Aorta (tissue), 5 donors: ENCODE measurements around the gene MYBPC3. TPM values are rescaled to one million over a fixed set of nuclear protein-coding genes. Genes with fewer than 3 reads are reported as not detected.

ENCODE experiments used
- ATAC-seq: fragments of 200-7000 bp; cut with Tn5 transposase; one replicate; pipeline ENCODE4 v1.9.1; 2022; ENCODE audit warnings: moderate library complexity; ENCODE audit not compliant: low FRiP score
- DNase-seq, 2 donors: peaks; one replicate each; pipeline ENCODE4 v3.0.0-alpha.2; 2020
- H3K27ac ChIP-seq, 2 donors: one replicate each; pipeline ENCODE4 v1.5.1; 2013; ENCODE audit warnings: low read length in 2 of 2, mild to moderate bottlenecking in 2 of 2, moderate library complexity in 2 of 2, control low read depth in 1 of 2, inconsistent platforms in 1 of 2, low read depth in 1 of 2
- H3K27me3 ChIP-seq, 2 donors: one replicate each; pipeline ENCODE4 v1.6.1; 2013; ENCODE audit warnings: control low read depth in 1 of 2, low read length in 1 of 2, mild to moderate bottlenecking in 1 of 2, moderate library complexity in 1 of 2; ENCODE audit not compliant: insufficient read depth in 2 of 2, control insufficient read depth in 1 of 2
- H3K36me3 ChIP-seq, 2 donors: one replicate each; pipeline ENCODE4 v1.6.1; 2013; ENCODE audit warnings: control low read depth in 1 of 2, low read length in 1 of 2, mild to moderate bottlenecking in 1 of 2; ENCODE audit not compliant: insufficient read depth in 2 of 2, control insufficient read depth in 1 of 2
- H3K4me1 ChIP-seq, 2 donors: one replicate each; pipeline ENCODE4 v1.6.1; 2013; ENCODE audit warnings: low read length in 2 of 2, control low read depth in 1 of 2, mild to moderate bottlenecking in 1 of 2, moderate library complexity in 1 of 2; ENCODE audit not compliant: insufficient read depth in 2 of 2, control insufficient read depth in 1 of 2
- H3K4me3 ChIP-seq, 2 donors: one replicate each; pipeline ENCODE4 v1.5.1; 2013; ENCODE audit warnings: low read length in 2 of 2, control low read depth in 1 of 2, mild to moderate bottlenecking in 1 of 2
- H3K9me3 ChIP-seq: one replicate; pipeline ENCODE4 v1.6.1; 2013; ENCODE audit warnings: mild to moderate bottlenecking, low read length; ENCODE audit not compliant: control insufficient read depth
- WGBS, 2 donors: extraction: QIAGEN DNeasy Blood & Tissue Kit; methylation state at CpG; one replicate each; pipeline ENCODE4 v1.1.7; 2013; 5-methylcytosine and 5-hydroxymethylcytosine counted together
- intact Hi-C, 2 donors: fragments of 100-400 bp; cut with DNase I; formaldehyde crosslinking; loops; one replicate each; pipeline versions ENCODE4 v1.14.2 to v1.15.0; 2022
- microRNA-seq, 2 donors: library from miRNA; unstranded; fragments of <30 nt; microRNA quantifications; one replicate each; pipeline ENCODE4 v1.2.0, GENCODE V29; 2020
- polyA plus RNA-seq, 2 donors: library from polyadenylated mRNA; stranded (reverse); fragments of 200-250 nt; gene quantifications; one replicate each; pipeline ENCODE4 v1.2.3, GENCODE V29; 2013
- total RNA-seq, 2 donors: library from RNA; stranded (reverse); fragmentation: NEBNext Ultra II Directional; extraction: Animal tissue kit (Norgen Biotek cat#: 25700); gene quantifications; one replicate each; pipeline ENCODE4 v1.2.1, GENCODE V29; 2021
- donor health status: healthy with polysubstance abuse.
- donor health status: Bipolar disorder and iron deficiency.
- donor health status: DM: no; HTN: no; CAD: no.
- donor health status: DM: no; HTN: no; CAD: no.
- donor health status: DM: yes; HTN: yes; CAD: no.

Gene MYBPC3
- total and polyA plus RNA-seq, 4 donors: 0.03 to 1.9 (median 0.29) TPM

DNA sequence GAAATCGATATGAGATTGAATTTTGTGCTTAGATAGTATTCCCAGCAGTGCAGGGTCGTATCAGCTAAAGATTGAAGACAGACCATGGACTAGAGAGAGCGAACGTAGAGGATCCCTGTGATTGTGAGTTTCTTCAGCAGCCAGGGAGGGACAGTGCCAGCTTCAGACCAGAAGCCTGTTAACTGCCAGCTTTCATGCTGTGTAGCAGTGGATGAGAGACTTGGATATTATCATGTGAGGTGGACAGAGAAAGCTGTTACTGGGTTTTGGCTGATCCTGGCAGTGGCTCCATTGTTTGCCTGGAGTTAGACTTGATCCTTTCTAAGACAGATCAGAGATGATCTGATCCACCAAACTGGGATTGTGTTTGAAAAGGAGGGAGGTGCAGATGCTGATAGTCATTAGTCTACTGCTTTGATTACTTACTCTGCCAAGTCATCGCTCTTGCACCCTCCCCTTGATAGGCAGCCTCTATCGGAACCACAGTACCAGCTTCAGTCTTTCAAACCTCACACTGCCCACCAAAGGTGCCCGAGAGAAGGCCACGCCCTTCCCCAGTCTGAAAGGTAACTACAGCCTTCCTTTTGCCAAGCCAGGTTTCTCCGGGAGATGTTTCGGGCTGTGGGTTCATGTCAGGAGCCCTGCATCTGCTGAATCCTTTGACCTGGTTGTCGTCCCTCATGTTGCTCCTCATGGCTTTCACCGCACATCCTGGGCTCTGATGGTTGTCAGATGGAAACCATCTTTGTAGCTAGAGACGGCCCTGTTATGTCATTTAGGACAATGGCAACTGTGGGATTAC is 66.3 kb downstream of the MYBPC3 start:
- intact Hi-C loops: no loop called here
- WGBS, 2 donors: 92 to 93% methylated on average over 13 of the region's 13 CpGs
- H3K4me3 ChIP-seq: no peak overlapping the region
- no peaks in the 10 kb centered on the region for H3K27me3 ChIP-seq
- H3K36me3 ChIP-seq: peaks cover 10 to 33% of the 10 kb centered on the region in 2 donors
- no peaks in the 10 kb centered on the region for H3K9me3 ChIP-seq
- no peak overlapping the region for H3K27ac ChIP-seq
- DNase-seq (no peak), ATAC-seq (no peak)
- no peaks in the 10 kb centered on the region for H3K4me1 ChIP-seq

DNA sequence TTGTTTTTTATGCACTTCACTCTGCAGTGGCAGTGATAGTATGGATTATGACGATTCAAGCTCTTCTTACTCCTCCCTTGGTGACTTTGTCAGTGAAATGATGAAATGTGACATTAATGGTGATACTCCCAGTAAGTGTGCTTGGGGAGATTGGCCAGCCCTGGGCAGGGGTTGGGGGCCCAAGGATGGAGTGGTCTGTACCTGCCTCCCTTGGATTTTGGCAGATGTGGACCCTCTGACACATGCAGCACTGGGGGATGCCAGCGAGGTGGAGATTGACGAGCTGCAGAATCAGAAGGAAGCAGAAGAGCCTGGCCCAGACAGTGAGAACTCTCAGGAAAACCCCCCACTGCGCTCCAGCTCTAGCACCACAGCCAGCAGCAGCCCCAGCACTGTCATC is 68.4 kb downstream of the MYBPC3 start:
- no peak for DNase-seq
- H3K4me3 ChIP-seq: no peak overlapping the region
- no peak for ATAC-seq
- intact Hi-C loops: no loop called here
- no peaks in the 10 kb centered on the region for H3K4me1 ChIP-seq
- H3K9me3 ChIP-seq: no peaks in the 10 kb centered on the region
- 91 to 92% methylated on average over 4 of the region's 4 CpGs for WGBS, 2 donors
- no peaks in the 10 kb centered on the region for H3K27me3 ChIP-seq
- H3K27ac ChIP-seq: no peak overlapping the region
- peaks cover 8 to 30% of the 10 kb centered on the region in 2 donors for H3K36me3 ChIP-seq

DNA sequence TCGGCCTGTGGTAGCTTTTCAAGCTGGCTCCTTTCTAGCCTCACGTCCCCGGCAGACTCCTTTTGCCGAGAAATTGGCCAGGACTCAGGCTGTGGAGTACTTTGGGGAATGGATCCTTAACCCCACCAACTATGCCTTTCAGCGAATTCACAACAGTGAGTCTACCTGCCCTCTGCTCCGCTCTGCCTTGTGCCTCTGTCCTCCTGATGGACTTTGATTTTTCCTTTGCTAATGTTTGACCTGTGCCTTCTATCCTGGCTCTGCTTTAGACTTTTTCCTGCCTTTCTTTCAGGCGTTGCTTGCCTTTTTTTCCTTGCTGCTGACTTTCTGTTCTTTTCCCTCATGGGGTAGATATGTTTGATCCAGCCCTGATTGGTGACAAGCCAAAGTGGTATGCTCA is 70.0 kb downstream of the MYBPC3 start:
- H3K36me3 ChIP-seq: peaks cover 11 to 33% of the 10 kb centered on the region in 2 donors
- intact Hi-C loops: no loop called here
- H3K9me3 ChIP-seq: no peaks in the 10 kb centered on the region
- DNase-seq (no peak), ATAC-seq (no peak)
- H3K27ac ChIP-seq: no peak overlapping the region
- 95 to 97% methylated on average over 7 of the region's 7 CpGs for WGBS, 2 donors
- no peaks in the 10 kb centered on the region for H3K27me3 ChIP-seq
- H3K4me1 ChIP-seq: no peaks in the 10 kb centered on the region
- H3K4me3 ChIP-seq: no peak overlapping the region

Small RNAs within 50 kb of the gene (microRNA-seq; reads per million reads assigned to microRNA genes)
- gene MIR4487: 0 reads per million in 2 donors

Other genes with a start within 250 kb of the MYBPC3 start
- gene ARFGAP2, start 175.8 kb downstream of the MYBPC3 start, total RNA-seq: 10 to 100 TPM; 65.8 to 68.2 TPM
- gene ARFGAP2, start 175.8 kb downstream of the MYBPC3 start, polyA plus RNA-seq: 10 to 100 TPM; 38.4 to 94.1 TPM
- 10 to 100 TPM; 24.6 to 36.2 TPM for gene PACSIN3, start 166.3 kb downstream of the MYBPC3 start, total RNA-seq
- 10 to 100 TPM; 22.0 to 37.1 TPM for gene PACSIN3, start 166.3 kb downstream of the MYBPC3 start, polyA plus RNA-seq
- gene DDB2, start 137.7 kb downstream of the MYBPC3 start, total RNA-seq: 10 to 100 TPM; 54.8 to 60.6 TPM
- 100 to 1,000 TPM in 1 of 2 donors, 10 to 100 TPM in 1; 32.9 to 117 TPM for gene DDB2, start 137.7 kb downstream of the MYBPC3 start, polyA plus RNA-seq
- gene ACP2, start 103.9 kb downstream of the MYBPC3 start, total RNA-seq: 10 to 100 TPM; 20.6 to 27.8 TPM
- 10 to 100 TPM; 18.0 to 19.9 TPM for gene ACP2, start 103.9 kb downstream of the MYBPC3 start, polyA plus RNA-seq
- 10 to 100 TPM; 14.9 to 46.2 TPM for gene NR1H3, start 94.7 kb downstream of the MYBPC3 start, total RNA-seq
- gene NR1H3, start 94.7 kb downstream of the MYBPC3 start, polyA plus RNA-seq: 100 to 1,000 TPM in 1 of 2 donors, 10 to 100 TPM in 1; 51.8 to 123 TPM
- 10 to 100 TPM; 34.9 to 58.0 TPM for gene MADD, start 82.6 kb downstream of the MYBPC3 start, total RNA-seq
- 10 to 100 TPM; 13.8 to 28.9 TPM for gene MADD, start 82.6 kb downstream of the MYBPC3 start, polyA plus RNA-seq
- 10 to 100 TPM; 41.0 to 56.0 TPM for gene SPI1, start 25.8 kb upstream of the MYBPC3 start, total RNA-seq
- gene SPI1, start 25.8 kb upstream of the MYBPC3 start, polyA plus RNA-seq: 10 to 100 TPM in 1 of 2 donors, 1 to 10 TPM in 1; 6.3 to 37.8 TPM
- gene SLC39A13, start 55.9 kb upstream of the MYBPC3 start, total RNA-seq: 10 to 100 TPM; 75.1 to 88.9 TPM
- gene SLC39A13, start 55.9 kb upstream of the MYBPC3 start, polyA plus RNA-seq: 100 to 1,000 TPM in 1 of 2 donors, 10 to 100 TPM in 1; 34.7 to 118 TPM
- 100 to 1,000 TPM in 1 of 2 donors, 10 to 100 TPM in 1; 84.2 to 117 TPM for gene PSMC3, start 73.7 kb upstream of the MYBPC3 start, total RNA-seq
- 100 to 1,000 TPM; 181 to 204 TPM for gene PSMC3, start 73.7 kb upstream of the MYBPC3 start, polyA plus RNA-seq
- gene RAPSN, start 96.4 kb upstream of the MYBPC3 start, total RNA-seq: under 1 TPM; 0.66 to 0.71 TPM
- under 1 TPM in 1 of 2 donors, not detected in 1; 0.46 TPM for gene RAPSN, start 96.4 kb upstream of the MYBPC3 start, polyA plus RNA-seq
- 100 to 1,000 TPM in 1 of 2 donors, 10 to 100 TPM in 1; 98.5 to 114 TPM for gene CELF1, start 200.4 kb upstream of the MYBPC3 start, total RNA-seq
- gene CELF1, start 200.4 kb upstream of the MYBPC3 start, polyA plus RNA-seq: 10 to 100 TPM; 11.3 to 17.7 TPM
- 10 to 100 TPM; 25.6 to 26.1 TPM for gene PTPMT1, start 212.9 kb upstream of the MYBPC3 start, total RNA-seq
- 10 to 100 TPM; 45.9 to 51.5 TPM for gene PTPMT1, start 212.9 kb upstream of the MYBPC3 start, polyA plus RNA-seq
- 10 to 100 TPM; 11.1 to 13.5 TPM for gene KBTBD4, start 226.3 kb upstream of the MYBPC3 start, total RNA-seq
- gene KBTBD4, start 226.3 kb upstream of the MYBPC3 start, polyA plus RNA-seq: 10 to 100 TPM in 1 of 2 donors, 1 to 10 TPM in 1; 8.9 to 13.3 TPM
- 10 to 100 TPM; 52.2 to 56.2 TPM for gene NDUFS3, start 226.4 kb upstream of the MYBPC3 start, total RNA-seq
- gene NDUFS3, start 226.4 kb upstream of the MYBPC3 start, polyA plus RNA-seq: 100 to 1,000 TPM in 1 of 2 donors, 10 to 100 TPM in 1; 80.3 to 106 TPM
- 1 to 10 TPM; 1.7 to 4.8 TPM for gene FAM180B, start 234.0 kb upstream of the MYBPC3 start, total RNA-seq
- under 1 TPM in 1 of 2 donors, not detected in 1; 0.38 TPM for gene FAM180B, start 234.0 kb upstream of the MYBPC3 start, polyA plus RNA-seq
- gene C1QTNF4, start 241.7 kb upstream of the MYBPC3 start, total RNA-seq: 1 to 10 TPM; 2.3 TPM
- 1 to 10 TPM in 1 of 2 donors, under 1 TPM in 1; 0.63 to 3.1 TPM for gene C1QTNF4, start 241.7 kb upstream of the MYBPC3 start, polyA plus RNA-seq